KBM-7 (cell line): ENCODE data around the gene DAZL.
A peak's percentile ranks its signal among the peaks of the same experiment; 100 is the strongest.

Experiments used
- DNase-seq: peaks from one replicate; pipeline ENCODE4 v3.0.0-alpha.2; 2015
- in situ Hi-C: fragments of 300-500 bp; cut with MboI; formaldehyde crosslinking; loops from 2 replicates; pipeline ENCODE4 v1.14.3; 2020; ENCODE audit warnings: low sequenced_read_pairs, low pct_unique_long_range_greater_than_20kb, mixed read lengths

The DAZL gene

GRCh38 chr3:16599694-16600093 lies 5.5 kb downstream of the DAZL start:
- in situ Hi-C loops: no loop called here
- no peak for DNase-seq

DNA sequence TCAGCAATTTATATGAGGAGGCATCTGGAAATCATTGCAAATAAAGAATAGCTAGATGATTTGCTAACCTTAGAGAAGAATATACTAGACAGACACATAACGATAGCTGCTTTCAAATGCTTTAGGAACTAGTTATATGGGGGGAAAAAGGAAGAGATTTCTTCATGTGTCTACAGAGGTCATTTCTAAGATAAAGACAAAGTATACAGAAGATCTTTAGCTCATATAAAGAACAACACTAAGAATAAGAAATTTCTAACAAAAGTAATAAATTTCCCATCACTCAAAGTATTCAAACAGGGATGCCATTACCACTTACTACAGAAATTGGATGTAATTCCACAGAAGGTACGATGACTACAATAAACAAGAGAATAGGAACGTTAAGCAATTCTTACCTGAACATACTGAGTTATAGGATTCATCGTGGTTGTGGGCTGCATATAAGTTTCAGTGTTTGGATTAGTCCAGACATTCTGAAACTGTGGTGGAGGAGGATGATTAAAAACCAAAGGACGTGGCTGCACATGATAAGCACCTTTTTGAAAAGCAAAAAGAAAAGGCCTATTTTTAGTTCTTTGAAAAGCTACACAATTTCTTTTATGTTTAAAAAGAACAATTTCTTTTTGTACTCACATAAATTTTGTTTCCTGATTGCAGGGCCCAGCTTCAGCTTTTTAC lies 8.7 kb downstream of the DAZL start:
- no peak for DNase-seq
- in situ Hi-C loops: no loop called here

GRCh38 chr3:16595778-16596177 lies 9.4 kb downstream of the DAZL start:
- in situ Hi-C loops: no loop called here
- DNase-seq: no peak

- no peak for DNase-seq
These were observed 15.2 kb downstream of the DAZL start for GRCh38 chr3:16589867-16590624.

DNA sequence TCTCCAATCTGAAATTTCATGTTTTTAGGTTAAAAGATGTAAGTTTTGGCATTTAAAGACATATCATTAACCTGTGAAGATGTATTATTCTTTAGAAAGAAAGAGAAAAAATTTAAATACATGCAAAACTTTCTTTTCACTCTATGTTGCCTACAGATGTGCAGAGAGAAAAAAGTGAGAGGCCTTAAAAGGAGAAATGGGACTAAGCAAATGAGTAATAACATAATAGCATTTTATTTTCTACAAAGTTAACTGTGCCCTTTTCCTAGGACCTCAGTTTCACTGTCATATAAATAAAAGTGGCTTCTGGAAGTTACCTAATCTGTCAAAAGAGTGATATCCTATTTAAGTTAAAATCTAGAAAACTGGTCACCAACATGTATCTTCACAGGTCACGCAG lies 16.1 kb downstream of the DAZL start:
- in situ Hi-C loops: no loop called here
- no peak for DNase-seq

More at GRCh38 chr3:16589867-16590624, 15.2 kb downstream of the DAZL start:
- in situ Hi-C loops: no loop called here

DNA sequence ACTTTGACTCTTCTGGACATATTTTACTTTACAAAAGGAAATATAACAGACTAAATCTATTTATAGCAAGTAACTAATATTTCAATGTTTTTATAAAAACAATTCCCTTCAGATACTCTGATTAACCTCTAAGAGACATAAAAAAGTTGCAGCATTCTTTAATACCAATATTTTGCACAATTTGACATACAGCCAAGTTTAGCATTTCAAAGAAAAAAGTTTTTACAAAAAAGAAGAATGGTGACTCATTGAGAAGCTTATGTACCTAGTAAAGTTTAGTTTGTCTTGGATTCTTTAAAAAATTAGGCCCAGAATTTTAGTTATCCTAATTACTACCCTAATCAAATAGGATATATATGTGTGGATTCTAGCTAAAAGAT lies 17.6 kb downstream of the DAZL start:
- no peak for DNase-seq
- in situ Hi-C loops: no loop called here

GRCh38 chr3:16587047-16587680 lies 18.1 kb downstream of the DAZL start:
- no peak for DNase-seq
- in situ Hi-C loops: no loop called here

DNA sequence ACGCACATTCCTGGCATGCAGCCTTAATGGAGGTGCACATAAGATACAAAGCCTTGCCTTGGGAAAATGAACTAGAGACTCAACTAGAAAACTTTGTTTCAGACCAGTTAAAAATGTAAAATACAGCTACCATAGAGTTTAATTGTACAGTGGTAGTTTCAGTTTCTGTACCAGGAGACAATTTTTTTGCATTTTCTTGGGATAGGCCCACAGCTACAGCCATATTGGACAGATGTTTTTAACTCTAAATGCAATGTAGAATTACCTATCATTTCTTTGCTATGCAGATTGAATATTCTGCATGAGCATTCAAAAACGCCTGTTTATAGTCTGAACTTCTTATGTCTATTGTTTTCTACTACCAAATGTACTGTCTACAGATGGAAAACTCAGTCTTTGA lies 20.3 kb downstream of the DAZL start:
- in situ Hi-C loops: no loop called here
- no peak for DNase-seq

DNA sequence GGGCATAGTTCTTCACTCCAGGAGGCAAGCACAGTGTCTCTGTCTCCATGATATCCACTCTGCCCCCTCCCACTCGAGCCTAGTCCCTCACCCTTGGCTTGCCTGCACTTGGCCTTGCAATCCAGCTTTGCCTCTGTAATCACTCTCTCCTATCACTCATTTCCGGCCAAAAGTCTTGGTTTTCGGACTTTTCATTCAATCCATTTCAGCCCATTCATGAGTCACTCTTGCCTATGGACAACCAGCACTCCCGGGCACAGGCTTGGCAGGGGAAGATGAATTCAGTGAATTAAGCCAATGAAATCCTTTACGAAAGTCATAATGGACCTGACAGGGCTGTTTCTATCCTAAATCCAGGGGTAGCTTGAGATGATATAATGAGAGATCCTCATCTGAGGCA lies 21.7 kb downstream of the DAZL start:
- DNase-seq: no peak
- in situ Hi-C loops: no loop called here

DNA sequence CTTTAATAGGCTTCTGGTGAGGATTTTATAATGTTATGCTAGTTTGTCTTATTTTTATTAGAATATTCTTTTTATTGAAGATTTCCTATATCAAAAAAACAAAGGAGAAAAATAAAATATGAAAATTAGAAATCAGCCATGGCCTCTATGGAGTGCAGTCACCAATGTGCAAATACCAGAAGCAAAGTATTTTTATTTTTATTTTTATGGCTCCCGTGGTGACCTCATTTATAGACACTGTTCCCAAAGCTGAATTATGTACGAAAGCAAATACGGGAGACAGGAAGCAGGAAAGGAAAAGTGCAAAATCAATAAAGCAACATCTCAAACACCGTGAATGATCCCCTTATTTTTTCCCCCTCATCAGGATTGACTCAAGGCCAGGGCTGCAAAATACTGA lies 35.1 kb downstream of the DAZL start:
- DNase-seq: no peak
- in situ Hi-C loops: no loop called here

DNA sequence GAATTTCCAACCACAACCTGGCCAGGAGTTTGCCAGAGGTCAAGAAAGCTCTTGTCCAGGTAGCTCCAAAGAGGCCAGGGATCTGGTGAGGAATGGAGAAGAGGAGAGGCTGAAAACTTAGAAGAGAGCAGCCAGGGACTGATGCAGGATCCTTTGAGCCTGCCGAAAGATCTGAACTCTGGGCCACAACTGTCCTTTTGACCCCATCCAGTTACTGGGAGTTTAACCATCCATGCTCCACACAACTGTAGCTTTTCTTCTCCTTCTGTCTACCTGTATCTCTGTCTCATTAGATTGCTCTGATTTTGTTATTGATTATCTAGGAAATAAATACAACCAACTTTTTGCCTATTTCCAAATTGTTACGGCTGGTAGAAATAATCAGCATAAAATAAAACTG lies 36.7 kb downstream of the DAZL start:
- no peak for DNase-seq
- in situ Hi-C loops: no loop called here

- DNase-seq: no peak
- in situ Hi-C loops: no loop called here
These were observed 37.1 kb downstream of the DAZL start for GRCh38 chr3:16568115-16568514.

DNA sequence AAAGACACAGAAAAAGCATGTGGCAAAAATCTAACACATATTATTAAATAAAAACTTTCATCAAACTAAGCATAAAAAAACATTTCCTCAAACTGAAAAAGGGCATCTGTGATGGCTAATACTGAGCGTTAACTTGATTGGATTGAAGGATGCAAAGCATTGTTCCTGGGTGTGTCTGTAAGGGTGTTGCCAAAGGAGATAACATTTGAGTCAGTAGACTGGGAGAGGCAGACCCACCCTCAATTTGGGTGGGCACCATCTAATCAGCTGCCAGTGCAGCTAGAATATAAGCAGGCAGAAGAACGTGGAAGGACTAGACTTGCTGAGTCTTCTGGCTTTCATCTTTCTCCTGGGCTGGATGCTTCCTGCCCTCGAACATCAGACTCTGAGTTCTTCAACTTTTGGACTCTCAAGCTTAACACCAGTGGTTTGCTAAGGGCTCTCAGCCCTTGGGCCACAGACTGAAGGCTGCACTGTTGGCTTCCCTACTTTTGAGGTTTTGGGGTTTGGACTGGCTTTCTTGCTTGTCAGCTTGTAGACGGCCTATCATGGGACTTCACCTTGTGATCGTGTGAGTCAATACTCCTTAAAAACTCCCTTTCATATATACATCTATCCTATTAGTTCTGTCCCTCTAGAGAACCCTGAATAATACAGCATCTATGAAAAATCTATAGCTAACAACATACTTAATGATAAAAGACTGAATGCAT lies 45.4 kb downstream of the DAZL start:
- DNase-seq: no peak
- in situ Hi-C loops: no loop called here

DNA sequence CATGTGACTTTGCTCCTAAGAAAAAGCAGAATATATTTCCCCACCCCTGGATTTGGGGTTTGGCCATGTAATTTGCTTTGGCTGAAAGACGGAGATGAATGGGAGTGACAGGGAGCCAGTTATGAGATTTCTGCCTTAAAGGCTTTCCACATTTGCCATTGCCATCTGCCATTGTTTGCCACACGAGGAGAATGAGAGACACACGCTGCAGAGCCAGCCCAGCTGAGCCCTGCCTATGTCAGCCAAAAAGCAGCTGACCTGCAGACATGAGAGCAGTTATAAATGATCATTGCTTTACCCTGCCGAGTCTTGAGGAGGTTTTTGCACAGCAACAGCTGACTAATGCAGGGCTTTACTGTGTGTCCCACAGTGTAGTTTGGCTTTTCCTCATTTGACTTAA lies 51.1 kb downstream of the DAZL start:
- in situ Hi-C loops: no loop called here
- no peak for DNase-seq

- in situ Hi-C loops: no loop called here
- no peak for DNase-seq
These were observed 52.5 kb downstream of the DAZL start for GRCh38 chr3:16552757-16553156.

DNA sequence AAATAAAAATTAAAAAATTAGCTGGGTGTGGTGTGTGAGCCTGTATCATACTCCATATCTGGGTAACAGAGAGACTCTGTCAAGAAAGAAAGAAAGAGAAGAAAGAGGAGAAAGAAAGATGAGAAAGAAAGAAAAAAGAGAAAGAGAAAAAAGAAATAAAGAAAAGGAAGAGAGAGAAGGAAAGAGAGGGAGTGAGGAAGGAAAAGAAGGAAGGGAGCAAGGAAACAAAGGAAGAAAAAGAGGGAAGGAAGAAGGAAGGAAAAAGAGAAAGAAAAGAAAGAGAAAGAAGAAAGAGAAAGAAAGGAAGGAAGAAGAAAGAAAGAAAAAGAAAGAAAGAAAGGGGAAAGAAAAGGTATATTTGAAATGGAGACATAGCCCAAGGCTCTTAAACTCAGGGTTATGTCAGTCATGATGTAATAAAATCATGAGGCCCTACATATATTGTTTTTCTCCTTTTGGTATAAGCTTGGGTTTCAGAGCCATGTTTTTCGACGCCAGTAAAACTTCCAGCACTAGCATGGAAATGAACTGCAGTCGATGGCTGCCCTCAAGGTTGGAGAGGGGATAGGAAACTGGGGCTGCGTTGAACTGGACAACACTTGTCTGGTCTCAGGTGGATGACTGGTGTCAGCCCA lies 53.8 kb downstream of the DAZL start:
- no peak for DNase-seq
- in situ Hi-C loops: no loop called here

DNA sequence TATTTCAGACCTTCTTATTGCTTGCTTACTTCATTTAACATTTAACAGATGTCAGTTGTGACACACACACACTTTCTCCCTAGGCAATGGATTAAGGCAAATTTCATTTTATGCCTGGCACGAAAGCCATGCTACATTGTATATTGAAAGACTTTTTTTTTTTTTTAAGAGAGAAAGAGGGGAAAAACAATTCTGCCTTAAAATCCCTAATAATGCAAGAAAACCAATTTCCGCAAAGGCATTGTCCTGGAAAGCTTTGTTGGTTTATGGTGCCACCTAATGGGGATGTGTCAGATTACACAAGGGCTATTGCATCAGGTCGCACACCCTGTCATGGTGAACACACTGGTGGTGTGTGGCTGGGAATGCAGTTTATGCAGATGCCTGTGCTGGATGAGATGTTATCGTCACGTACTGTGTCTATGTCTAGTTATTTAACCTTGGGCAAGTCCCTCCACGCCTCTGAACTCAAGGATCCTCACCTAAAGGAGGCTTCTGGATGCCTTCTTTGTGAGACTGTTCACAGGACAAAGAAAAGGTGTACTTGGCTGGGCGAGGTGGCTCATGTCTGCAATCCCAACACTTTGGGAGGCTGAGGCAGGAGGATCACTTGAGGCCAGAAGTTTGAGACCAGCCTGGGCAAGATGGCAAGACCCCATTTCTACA lies 54.4 kb downstream of the DAZL start:
- in situ Hi-C loops: no loop called here

DNA sequence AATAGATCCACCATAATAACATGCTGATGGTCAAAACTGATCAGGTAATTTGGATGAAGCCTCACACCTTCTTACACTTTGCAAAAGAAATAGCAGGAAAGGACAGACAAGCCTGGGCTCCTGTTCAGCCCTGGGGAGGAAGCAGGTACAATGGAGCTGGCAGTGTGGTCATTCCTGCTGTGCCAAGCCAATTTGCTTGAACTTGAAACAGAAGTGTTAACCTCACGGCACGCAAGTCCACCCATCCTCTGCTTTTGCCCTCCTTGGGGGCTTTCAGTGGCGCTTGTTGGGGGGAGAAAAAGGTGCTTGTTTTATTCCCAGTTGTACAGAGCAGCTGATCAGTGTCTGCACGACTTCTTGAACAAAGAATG lies 54.9 kb downstream of the DAZL start:
- in situ Hi-C loops: no loop called here
- no peak for DNase-seq

More for the DNA sequence above, 54.4 kb downstream of the DAZL start:
- peak; percentile 89 for DNase-seq

GRCh38 chr3:16548721-16549120 lies 56.5 kb downstream of the DAZL start:
- DNase-seq: no peak
- in situ Hi-C loops: loop anchor here (25.0 kb wide), 1 partner anchor 261 kb away; no protein-coding TSS in a partner anchor
